ENCODE measurements around the gene TGM2.

- TF ChIP-seq CTCF (IDR thresholded peaks at IDR 0.05) (no peak), EZH2 (IDR thresholded peaks at IDR 0.05; ENCODE audit: borderline replicate concordance, insufficient read depth, low read depth, low read length, poor library complexity, severe bottlenecking) (no peak)
These were observed 58.6 kb downstream of the TGM2 start for GRCh38 chr20:38106461-38106860.
